ENCODE measurements around the gene ADAMTSL3. TPM values are rescaled to one million over a fixed set of nuclear protein-coding genes. Genes with fewer than 3 reads are reported as not detected.
"Not testable (repeated sequence)": the region's sequence is repeated elsewhere in the genome, so short reads cannot be mapped to it uniquely, and the experiment has no call there.

Gene ADAMTSL3
- polyA plus RNA-seq, 1 donor = 8.0 TPM

DNA sequence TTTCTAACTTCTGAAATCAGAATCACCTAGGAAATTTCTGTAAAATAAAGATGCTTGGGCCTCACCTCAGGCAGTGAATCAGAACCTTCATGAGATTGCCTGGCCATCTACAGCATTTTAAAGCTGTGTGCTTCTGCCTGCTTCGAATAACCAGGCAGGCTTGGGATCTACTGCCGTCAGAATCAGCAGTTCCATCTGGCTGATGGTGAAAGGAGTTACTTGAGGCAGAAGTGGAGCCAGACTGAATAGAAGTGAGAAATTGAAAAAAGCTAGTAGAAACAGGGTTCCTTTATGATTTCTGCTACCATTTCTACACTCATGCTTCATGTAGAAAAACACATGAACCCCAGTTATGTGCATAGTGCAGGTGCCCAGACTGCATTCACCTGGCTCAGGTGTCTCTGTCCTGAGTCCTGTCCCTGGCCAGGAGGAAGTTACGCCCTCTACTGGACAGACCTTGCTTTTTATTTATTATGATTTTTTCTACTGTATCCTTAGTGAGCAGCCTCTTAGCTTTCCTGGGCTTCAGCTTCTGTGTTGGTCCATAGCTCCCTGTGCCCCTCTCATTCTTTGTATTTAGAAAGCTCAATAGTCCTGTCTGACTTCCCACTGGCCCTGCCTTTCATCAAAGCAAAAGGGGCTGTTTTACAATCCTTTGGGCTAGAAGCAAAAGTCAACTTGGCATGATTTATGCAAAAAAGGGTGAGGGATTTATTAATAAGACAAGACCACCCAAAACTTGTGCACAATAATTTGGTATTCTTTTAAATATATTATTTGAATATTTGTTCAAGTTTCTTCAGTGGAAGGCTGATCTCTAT lies 380.9 kb downstream of the ADAMTSL3 start:
- Histone ChIP-seq H3K27ac (ENCODE audit: low read length) (no peak overlapping the region), H3K4me1 (ENCODE audit: control insufficient read depth, insufficient read depth, low read length) (no peaks in the 10 kb centered on the region), H3K36me3 (ENCODE audit: control insufficient read depth, insufficient read depth, low read length) (no peaks in the 10 kb centered on the region), H3K27me3 (ENCODE audit: control insufficient read depth, insufficient read depth, low read length) (no peaks in the 10 kb centered on the region), H3K4me3 (ENCODE audit: low read length) (no peak overlapping the region), H3K9me3 (ENCODE audit: control insufficient read depth, low read depth, low read length) (no peaks in the 10 kb centered on the region)
- WGBS (ENCODE audit: insufficient coverage, low lambda C conversion rate) = no CpG with 5 or more reads among the region's 3 CpGs
- peak in 1 of 2 donors; percentile 9 for DNase-seq

DNA sequence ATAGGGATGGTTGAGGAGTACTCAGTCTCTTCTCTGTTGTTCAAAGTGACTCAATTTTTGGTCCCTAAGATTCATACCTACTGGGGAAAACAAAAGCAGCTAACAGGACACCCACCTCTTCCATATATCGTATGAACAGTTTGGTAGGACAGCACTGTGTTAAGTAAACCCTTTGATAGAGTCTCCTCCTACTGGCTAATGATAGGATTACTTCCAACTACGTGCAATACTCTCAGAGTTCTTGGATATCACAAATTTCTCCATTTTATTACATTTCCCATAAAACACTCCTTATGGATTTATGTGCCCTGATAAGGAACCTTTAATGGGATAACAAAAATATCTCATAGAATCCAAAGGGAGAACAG lies 381.5 kb downstream of the ADAMTSL3 start:
- no CpG with 5 or more reads among the region's 2 CpGs for WGBS (ENCODE audit: insufficient coverage, low lambda C conversion rate)
- DNase-seq = no peak

DNA sequence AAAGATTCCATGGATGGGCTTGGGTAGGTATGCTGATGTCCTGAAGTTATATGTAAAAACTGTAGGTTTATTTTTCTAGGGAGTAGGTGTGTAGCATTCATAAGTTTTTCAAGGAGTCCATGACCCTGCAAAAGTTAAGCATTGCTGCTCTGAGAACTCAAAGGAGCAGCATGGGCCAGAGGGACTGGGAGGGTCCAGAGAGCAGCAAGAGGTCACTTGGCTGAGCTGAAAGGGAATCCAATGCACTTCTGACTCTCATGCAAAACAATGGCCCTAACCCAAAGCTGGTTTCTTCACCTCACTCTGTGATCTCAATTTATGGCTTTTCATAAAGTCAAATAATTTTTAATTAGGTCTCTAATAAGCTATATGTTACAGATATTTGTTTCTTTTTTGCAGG lies 383.4 kb downstream of the ADAMTSL3 start:
- Histone ChIP-seq H3K4me3 (ENCODE audit: low read length) (no peak overlapping the region), H3K4me1 (ENCODE audit: control insufficient read depth, insufficient read depth, low read length) (no peaks in the 10 kb centered on the region), H3K27ac (ENCODE audit: low read length) (no peak overlapping the region), H3K36me3 (ENCODE audit: control insufficient read depth, insufficient read depth, low read length) (no peaks in the 10 kb centered on the region), H3K9me3 (ENCODE audit: control insufficient read depth, low read depth, low read length) (no peaks in the 10 kb centered on the region), H3K27me3 (ENCODE audit: control insufficient read depth, insufficient read depth, low read length) (no peaks in the 10 kb centered on the region)
- no peak for DNase-seq

More for the DNA sequence above, 381.5 kb downstream of the ADAMTSL3 start:
- Histone ChIP-seq H3K36me3 (ENCODE audit: control insufficient read depth, insufficient read depth, low read length) (no peaks in the 10 kb centered on the region), H3K4me3 (ENCODE audit: low read length) (no peak overlapping the region), H3K27ac (ENCODE audit: low read length) (no peak overlapping the region), H3K4me1 (ENCODE audit: control insufficient read depth, insufficient read depth, low read length) (no peaks in the 10 kb centered on the region), H3K27me3 (ENCODE audit: control insufficient read depth, insufficient read depth, low read length) (no peaks in the 10 kb centered on the region), H3K9me3 (ENCODE audit: control insufficient read depth, low read depth, low read length) (no peaks in the 10 kb centered on the region)

DNA sequence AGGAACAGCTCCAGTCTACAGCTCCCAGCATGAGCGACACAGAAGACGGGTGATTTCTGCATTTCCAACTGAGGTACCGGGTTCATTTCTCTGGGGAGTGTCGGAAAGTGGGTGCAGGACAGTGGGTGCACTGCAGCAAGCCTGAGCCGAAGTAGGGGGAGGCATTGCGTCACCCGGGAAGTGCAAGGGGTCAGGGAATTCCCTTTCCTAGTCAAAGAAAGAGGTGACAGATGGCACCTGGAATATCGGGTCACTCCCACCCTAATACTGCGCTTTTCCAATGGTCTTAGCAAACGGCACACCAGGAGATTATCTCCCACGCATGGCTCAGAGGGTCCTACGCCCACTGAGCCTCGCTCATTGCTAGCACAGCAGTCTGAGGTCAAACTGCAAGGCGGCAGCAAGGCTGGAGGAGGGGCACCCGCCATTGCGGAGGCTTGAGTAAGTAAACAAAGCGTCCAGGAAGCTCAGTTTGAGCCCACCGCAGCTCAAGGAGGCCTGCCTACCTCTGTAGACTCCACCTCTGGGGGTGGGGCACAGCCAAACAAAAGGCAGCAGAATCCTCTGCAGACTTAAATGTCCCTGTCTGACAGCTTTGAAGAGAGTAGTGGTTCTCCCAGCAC lies 388.6 kb downstream of the ADAMTSL3 start:
- H3K9me3 ChIP-seq (ENCODE audit: control insufficient read depth, low read depth, low read length); DNase-seq; H3K4me3 ChIP-seq (ENCODE audit: low read length); H3K36me3 ChIP-seq (ENCODE audit: control insufficient read depth, insufficient read depth, low read length); H3K4me1 ChIP-seq (ENCODE audit: control insufficient read depth, insufficient read depth, low read length); H3K27me3 ChIP-seq (ENCODE audit: control insufficient read depth, insufficient read depth, low read length); H3K27ac ChIP-seq (ENCODE audit: low read length): not testable (repeated sequence)
- no CpG with 5 or more reads among the region's 18 CpGs for WGBS (ENCODE audit: insufficient coverage, low lambda C conversion rate)

DNA sequence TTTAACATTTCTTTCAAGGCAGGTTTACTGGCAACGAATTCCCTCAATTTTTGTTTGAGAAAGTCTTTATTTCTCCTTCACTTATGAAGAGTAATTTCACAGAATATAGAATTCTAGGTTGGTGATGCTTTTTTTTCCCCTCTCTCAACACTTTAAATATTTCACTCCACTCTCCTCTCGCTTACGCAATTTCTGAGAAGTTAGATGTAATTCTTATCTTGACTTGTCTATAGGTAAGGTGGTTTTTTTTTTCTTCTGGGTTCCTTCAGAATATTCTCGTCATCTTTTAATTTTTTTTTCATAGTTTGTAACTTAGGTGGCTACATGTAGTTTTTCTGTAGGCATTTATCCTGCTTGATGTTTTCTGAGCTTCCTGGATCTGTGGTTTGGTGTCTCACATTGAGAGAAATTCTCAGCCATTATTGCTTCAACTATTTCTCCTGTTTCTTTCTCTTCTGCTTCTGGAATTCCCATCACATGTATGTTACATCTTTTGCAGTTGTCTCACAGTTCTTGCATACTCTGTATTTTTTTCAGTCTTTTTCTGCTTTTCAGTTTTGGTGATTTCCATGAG lies 392.2 kb downstream of the ADAMTSL3 start:
- WGBS (ENCODE audit: insufficient coverage, low lambda C conversion rate) = 88% methylated on average over 4 of the region's 4 CpGs
- no peak for DNase-seq
- H3K27me3 ChIP-seq (ENCODE audit: control insufficient read depth, insufficient read depth, low read length) = no peaks in the 10 kb centered on the region
- H3K9me3 ChIP-seq (ENCODE audit: control insufficient read depth, low read depth, low read length) = no peaks in the 10 kb centered on the region
- H3K4me1 ChIP-seq (ENCODE audit: control insufficient read depth, insufficient read depth, low read length) = no peaks in the 10 kb centered on the region
- no peak overlapping the region for H3K4me3 ChIP-seq (ENCODE audit: low read length)
- H3K27ac ChIP-seq (ENCODE audit: low read length) = no peak overlapping the region
- no peaks in the 10 kb centered on the region for H3K36me3 ChIP-seq (ENCODE audit: control insufficient read depth, insufficient read depth, low read length)

DNA sequence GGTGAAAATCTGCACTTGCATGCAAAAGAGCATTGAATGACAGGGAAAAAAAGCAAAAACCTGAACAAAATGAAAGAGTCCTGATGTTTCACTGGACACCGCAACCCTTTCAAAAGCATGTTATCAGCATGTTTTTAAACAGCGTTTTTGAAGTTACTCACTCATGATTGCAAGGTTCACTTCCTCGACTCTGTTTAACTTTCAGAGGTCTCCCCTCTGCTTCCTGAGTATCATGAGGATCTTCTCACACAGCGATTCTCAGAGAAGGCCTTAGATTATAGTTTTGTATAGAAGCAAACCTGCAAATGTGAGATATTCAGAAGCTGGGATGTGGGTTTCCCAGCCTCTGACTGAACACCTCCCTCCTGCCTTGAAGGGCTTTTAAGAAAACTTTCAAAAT lies 395.6 kb downstream of the ADAMTSL3 start:
- not testable (repeated sequence) for H3K36me3 ChIP-seq (ENCODE audit: control insufficient read depth, insufficient read depth, low read length); H3K4me1 ChIP-seq (ENCODE audit: control insufficient read depth, insufficient read depth, low read length); H3K27me3 ChIP-seq (ENCODE audit: control insufficient read depth, insufficient read depth, low read length); H3K9me3 ChIP-seq (ENCODE audit: control insufficient read depth, low read depth, low read length); DNase-seq; H3K4me3 ChIP-seq (ENCODE audit: low read length); H3K27ac ChIP-seq (ENCODE audit: low read length)
- 83% methylated on average over 1 of the region's 4 CpGs for WGBS (ENCODE audit: insufficient coverage, low lambda C conversion rate)

DNA sequence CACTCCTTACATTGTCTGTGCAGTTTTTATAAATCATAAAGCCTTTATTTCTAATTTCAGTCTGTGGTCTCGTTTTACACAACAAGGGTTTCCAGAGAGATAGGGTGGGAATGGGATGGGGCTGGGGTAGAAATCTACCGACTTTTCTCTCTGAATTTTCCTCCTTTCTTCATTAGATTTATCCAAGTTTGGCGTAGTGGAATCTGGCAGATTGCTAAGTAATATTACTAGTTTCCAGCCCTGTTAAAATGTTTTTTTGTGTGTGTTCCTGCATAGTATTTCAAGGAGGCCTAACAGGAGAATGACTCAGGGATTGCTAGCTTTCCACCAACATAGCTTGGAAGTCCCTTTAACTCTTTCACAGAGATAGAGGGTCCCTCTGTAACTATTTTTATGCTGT lies 396.2 kb downstream of the ADAMTSL3 start:
- 89% methylated on average over 1 of the region's 3 CpGs for WGBS (ENCODE audit: insufficient coverage, low lambda C conversion rate)
- Histone ChIP-seq H3K36me3 (ENCODE audit: control insufficient read depth, insufficient read depth, low read length) (no peaks in the 10 kb centered on the region), H3K27me3 (ENCODE audit: control insufficient read depth, insufficient read depth, low read length) (no peaks in the 10 kb centered on the region), H3K4me1 (ENCODE audit: control insufficient read depth, insufficient read depth, low read length) (no peaks in the 10 kb centered on the region), H3K9me3 (ENCODE audit: control insufficient read depth, low read depth, low read length) (no peaks in the 10 kb centered on the region), H3K27ac (ENCODE audit: low read length) (no peak overlapping the region), H3K4me3 (ENCODE audit: low read length) (no peak overlapping the region)
- DNase-seq = no peak

DNA sequence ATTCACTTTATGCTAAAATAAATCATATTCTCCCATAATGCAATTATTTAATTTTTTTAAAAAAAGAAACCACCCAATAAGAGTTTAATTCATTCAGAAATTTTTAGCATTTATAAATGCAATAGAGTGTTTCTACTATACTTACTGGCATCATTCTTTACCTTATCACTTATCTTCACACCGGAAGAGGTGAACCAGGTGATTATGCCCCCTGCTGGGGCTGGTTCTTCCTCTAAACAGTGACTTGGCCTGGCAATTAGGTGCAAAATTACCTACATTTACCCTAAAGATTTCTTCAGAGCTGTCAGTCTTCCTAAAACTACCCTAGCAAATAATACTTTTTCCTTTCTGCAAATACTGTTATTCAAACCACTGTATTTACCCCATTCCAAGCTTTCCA lies 397.2 kb downstream of the ADAMTSL3 start:
- H3K4me3 ChIP-seq (ENCODE audit: low read length); DNase-seq; H3K27ac ChIP-seq (ENCODE audit: low read length); H3K27me3 ChIP-seq (ENCODE audit: control insufficient read depth, insufficient read depth, low read length); H3K36me3 ChIP-seq (ENCODE audit: control insufficient read depth, insufficient read depth, low read length); H3K4me1 ChIP-seq (ENCODE audit: control insufficient read depth, insufficient read depth, low read length); H3K9me3 ChIP-seq (ENCODE audit: control insufficient read depth, low read depth, low read length): not testable (repeated sequence)
- no CpG with 5 or more reads among the region's 1 CpG for WGBS (ENCODE audit: insufficient coverage, low lambda C conversion rate)

DNA sequence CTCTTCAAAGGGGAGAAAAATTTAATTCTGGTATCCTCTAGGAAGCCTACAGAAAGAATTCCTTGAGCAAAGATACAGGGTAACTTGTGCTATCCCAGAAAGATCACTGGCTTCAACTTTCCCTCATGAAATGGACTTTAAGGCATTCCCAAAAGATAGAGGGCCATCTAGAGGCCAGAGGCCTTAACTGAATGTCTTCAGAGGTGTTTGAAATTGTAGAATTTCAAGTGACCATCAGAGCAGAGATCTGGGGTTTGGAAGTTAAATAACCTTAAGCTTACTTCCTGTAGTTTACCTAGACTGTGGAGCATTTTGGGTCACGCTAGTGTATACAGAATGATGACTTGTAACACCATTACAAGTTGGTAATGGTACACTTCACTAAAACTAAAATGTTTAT lies 400.6 kb downstream of the ADAMTSL3 start:
- not testable (repeated sequence) for H3K4me1 ChIP-seq (ENCODE audit: control insufficient read depth, insufficient read depth, low read length); H3K4me3 ChIP-seq (ENCODE audit: low read length); H3K9me3 ChIP-seq (ENCODE audit: control insufficient read depth, low read depth, low read length); H3K27me3 ChIP-seq (ENCODE audit: control insufficient read depth, insufficient read depth, low read length); H3K36me3 ChIP-seq (ENCODE audit: control insufficient read depth, insufficient read depth, low read length); DNase-seq; H3K27ac ChIP-seq (ENCODE audit: low read length)
- no CpG with 5 or more reads among the region's 1 CpG for WGBS (ENCODE audit: insufficient coverage, low lambda C conversion rate)

DNA sequence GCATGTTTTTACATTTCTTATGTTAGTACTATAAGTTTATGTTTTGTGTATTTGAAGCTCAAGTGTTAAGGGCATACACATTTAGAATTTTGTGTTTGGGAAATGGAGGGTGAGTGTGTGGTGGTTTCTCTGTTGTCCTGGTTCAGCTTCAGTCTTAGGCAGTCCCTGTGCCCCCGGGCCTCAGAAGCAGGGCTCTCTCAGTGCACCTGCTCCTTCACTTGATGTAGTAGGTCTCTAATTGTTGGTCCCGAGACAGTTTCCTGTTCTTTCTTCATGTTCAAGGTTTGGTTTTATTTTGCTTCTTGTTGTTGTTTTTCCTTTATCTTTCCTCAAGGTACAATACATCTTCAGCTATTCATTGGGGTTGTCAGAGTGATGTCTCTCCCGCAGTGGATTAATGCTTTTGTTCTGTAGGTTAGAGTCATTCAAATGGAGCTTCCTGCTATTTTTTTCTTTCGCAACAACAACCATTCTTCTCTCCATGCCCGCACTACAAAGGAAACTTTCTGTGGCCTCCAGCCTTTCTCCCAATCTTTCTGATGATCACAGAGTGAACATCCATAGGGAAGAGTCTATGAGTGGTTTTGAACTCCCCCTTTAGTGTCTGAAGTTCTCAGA lies 403.9 kb downstream of the ADAMTSL3 start:
- H3K36me3 ChIP-seq (ENCODE audit: control insufficient read depth, insufficient read depth, low read length) = no peaks in the 10 kb centered on the region
- 100% methylated on average over 1 of the region's 5 CpGs for WGBS (ENCODE audit: insufficient coverage, low lambda C conversion rate)

More for the DNA sequence above, 403.9 kb downstream of the ADAMTSL3 start:
- Histone ChIP-seq H3K4me3 (ENCODE audit: low read length) (no peak overlapping the region), H3K27me3 (ENCODE audit: control insufficient read depth, insufficient read depth, low read length) (no peaks in the 10 kb centered on the region), H3K27ac (ENCODE audit: low read length) (no peak overlapping the region), H3K4me1 (ENCODE audit: control insufficient read depth, insufficient read depth, low read length) (no peaks in the 10 kb centered on the region), H3K9me3 (ENCODE audit: control insufficient read depth, low read depth, low read length) (no peaks in the 10 kb centered on the region)
- DNase-seq = no peak
